Thyroid gland (tissue), 4 donors: ENCODE measurements around the gene NFIA.

ENCODE experiments used
- POLR2A ChIP-seq, 2 donors: fragments of 450-650 bp; IDR thresholded peaks; one replicate each; pipeline ENCODE4 v1.6.1; 2017; ENCODE audit warnings: antibody characterized with exemption in 2 of 2, mild to moderate bottlenecking in 2 of 2, moderate library complexity in 1 of 2
- TF ChIP-seq, protein P1 (sequence below), 6 experiments: fragments of 200-600 bp in 3 of 6; fragments of 450-650 bp in 3 of 6; sonication (generic) in 3 of 6; IDR thresholded peaks; one replicate each; pipeline ENCODE4 v1.5.1; 2016 to 2019; ENCODE audit warnings: antibody characterized with exemption in 6 of 6, mild to moderate bottlenecking in 2 of 6, inconsistent platforms in 1 of 6, moderate library complexity in 1 of 6

DNA sequence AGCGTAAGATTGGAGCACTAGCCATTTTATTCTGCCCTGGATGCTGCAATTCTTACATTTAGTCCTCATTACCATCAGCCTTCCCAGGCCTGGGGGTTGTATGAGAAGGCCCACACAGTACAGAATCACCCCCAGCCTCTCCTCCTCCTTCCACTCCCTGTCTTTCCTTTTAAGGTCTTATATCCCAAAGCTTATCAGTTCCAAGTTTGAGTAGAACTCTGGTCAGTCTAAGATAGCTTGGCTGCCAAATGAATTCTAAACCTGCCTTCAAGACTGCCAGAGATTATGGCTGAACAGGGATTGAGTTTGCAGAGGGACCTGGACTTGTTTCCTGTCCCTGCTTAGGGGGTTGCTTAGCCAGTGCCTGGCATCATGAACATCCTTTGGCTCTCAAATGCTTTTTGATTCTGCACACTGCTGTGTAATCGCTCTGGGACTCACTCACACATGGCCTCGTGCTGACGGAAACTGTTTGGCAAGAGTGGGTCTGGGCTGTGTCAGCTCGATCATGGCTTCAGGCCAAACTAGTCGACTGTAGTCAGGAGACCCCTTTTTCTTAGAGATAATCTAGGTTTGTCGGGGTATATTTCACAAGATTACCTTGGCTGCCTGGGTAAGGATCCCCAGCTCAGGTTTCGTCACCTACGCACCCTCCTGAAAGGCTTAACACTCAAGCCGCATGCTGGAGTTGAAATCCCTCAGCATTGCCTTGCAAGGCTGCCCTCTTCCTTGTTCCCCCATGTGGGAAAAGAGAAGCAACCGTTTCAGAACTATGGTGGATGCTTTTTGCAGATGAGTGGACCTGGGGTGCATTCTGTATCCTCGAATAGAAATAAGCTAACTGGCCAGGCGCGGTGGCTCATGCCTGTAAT is 252.6 kb downstream of the NFIA start:
- TF ChIP-seq, protein P1, sequence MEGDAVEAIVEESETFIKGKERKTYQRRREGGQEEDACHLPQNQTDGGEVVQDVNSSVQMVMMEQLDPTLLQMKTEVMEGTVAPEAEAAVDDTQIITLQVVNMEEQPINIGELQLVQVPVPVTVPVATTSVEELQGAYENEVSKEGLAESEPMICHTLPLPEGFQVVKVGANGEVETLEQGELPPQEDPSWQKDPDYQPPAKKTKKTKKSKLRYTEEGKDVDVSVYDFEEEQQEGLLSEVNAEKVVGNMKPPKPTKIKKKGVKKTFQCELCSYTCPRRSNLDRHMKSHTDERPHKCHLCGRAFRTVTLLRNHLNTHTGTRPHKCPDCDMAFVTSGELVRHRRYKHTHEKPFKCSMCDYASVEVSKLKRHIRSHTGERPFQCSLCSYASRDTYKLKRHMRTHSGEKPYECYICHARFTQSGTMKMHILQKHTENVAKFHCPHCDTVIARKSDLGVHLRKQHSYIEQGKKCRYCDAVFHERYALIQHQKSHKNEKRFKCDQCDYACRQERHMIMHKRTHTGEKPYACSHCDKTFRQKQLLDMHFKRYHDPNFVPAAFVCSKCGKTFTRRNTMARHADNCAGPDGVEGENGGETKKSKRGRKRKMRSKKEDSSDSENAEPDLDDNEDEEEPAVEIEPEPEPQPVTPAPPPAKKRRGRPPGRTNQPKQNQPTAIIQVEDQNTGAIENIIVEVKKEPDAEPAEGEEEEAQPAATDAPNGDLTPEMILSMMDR (IDR thresholded peaks at IDR 0.05) = no peak
- no peak for TF ChIP-seq POLR2A (IDR thresholded peaks at IDR 0.05)
